Measurements from ENCODE around the gene EPB41L4B. TPM values are rescaled to one million over a fixed set of nuclear protein-coding genes. Genes with fewer than 3 reads are reported as not detected.

Gene EPB41L4B
- total and polyA plus RNA-seq, 2 donors = 1.2 to 6.0 TPM

GRCh38 chr9:109247228-109247627 lies 73.6 kb downstream of the EPB41L4B start:
- no peaks in the 10 kb centered on the region for H3K4me1 ChIP-seq (ENCODE audit: insufficient read depth)
- DNase-seq (ENCODE audit: extremely low spot score) = no peak

DNA sequence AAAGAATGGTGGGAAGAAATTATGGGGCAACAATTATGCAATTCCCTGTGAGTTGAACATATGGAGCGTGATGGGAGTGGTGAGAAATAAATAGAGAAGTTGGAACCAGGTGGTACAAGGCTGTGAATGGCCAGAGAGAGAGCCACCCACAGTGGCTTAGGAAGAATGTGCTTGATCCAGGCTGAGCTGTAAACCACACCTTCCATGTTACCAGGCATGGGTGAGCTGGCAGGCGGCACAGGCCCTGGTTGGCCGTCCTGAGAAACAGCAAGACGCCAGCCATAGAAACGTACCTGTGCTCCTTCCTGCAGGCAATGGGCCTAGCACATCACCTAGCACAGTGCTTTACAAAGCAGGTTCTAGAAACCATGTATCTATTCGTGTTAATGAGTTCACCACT lies 74.3 kb downstream of the EPB41L4B start:
- 90% methylated on average over 6 of the region's 6 CpGs for WGBS
- H3K4me3 ChIP-seq (ENCODE audit: low read depth, low read length) = no peak overlapping the region

More at GRCh38 chr9:109247228-109247627, 73.6 kb downstream of the EPB41L4B start:
- Histone ChIP-seq H3K4me3 (ENCODE audit: low read depth, low read length) (no peak overlapping the region), H3K36me3 (ENCODE audit: insufficient read depth) (no peaks in the 10 kb centered on the region), H3K27ac (ENCODE audit: low read depth) (no peak overlapping the region)

DNA sequence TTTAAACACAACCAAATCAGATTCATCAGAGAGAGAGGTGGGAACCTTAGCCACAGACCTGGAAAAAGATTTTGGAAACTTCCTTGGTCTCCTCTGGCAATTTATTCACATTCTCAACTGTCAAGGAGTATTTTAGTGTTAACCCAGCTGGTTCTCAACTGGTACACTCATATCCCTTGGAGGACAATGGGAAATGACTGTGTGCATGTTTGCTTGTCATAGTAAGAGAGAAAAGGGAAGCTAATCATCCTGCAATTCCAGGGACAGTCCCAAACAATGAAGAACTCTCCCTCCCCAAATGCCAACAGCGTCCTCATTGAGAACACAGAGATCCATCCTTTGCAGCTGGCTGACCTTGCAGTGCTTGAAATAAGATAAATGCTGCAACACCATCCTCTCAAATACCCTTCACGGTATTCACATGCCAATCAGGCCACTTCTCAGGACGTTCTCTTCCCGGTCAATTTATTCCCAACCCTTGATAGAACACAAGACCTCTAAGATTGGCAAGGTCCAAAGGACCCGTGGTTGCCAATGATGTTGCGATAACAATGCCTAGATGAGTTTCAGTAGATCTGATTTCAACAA lies 75.5 kb downstream of the EPB41L4B start:
- WGBS = 87% methylated on average over 6 of the region's 6 CpGs
- H3K27ac ChIP-seq (ENCODE audit: low read depth) = no peak overlapping the region
- no peak for DNase-seq (ENCODE audit: extremely low spot score)
- no peak overlapping the region for H3K4me3 ChIP-seq (ENCODE audit: low read depth, low read length)
- no peaks in the 10 kb centered on the region for H3K36me3 ChIP-seq (ENCODE audit: insufficient read depth)
- H3K4me1 ChIP-seq (ENCODE audit: insufficient read depth) = no peaks in the 10 kb centered on the region

More for the DNA sequence above, 74.3 kb downstream of the EPB41L4B start:
- no peak overlapping the region for H3K27ac ChIP-seq (ENCODE audit: low read depth)
- no peaks in the 10 kb centered on the region for H3K4me1 ChIP-seq (ENCODE audit: insufficient read depth)
- H3K36me3 ChIP-seq (ENCODE audit: insufficient read depth) = no peaks in the 10 kb centered on the region
- DNase-seq (ENCODE audit: extremely low spot score) = no peak

DNA sequence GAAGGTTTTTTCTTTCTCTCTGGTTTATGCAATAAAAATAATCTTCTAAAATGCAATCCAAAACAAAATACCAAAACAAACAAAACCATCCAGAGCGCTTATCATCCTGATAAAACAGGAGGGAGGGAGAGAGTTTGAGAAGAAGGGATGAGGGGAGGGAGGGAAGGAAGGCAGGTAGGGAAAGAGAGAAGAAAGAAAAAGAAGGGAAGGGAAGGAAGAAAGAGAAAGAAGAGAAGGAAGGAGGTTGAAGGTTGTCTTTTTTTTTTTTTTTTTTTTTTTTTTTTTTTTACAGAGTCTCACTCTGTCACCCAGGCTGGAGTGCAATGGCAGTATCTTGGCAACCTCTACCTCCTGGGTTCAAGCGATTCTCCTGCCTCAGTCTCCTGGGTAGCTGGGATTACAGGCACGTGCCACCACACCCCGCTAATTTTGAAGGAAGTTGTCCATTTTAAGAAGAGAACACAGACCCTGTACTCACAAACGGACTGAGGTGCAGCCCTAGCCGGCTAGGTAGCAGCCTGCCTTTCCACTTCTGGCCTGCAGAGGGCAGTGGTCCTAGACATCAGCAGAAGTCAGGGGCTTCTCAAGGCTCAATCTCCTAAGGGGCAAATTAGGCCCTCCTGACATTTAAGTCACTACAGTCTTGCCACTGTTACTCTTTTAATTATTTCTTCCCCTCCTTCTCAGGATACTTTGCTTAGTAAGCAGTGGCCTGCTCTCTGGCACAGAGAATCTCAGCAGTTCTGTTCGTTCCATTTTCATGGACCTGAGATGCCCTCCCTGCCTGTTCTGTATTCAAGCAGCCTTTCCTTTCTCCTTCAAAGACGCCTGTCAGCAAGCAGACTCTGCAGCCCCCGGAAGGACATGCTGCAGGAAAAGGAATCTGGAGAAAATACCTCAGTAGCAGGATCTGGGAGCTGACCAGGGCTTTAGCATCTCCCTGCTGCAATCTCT lies 76.4 kb downstream of the EPB41L4B start:
- Histone ChIP-seq H3K4me1 (ENCODE audit: insufficient read depth) (no peaks in the 10 kb centered on the region), H3K36me3 (ENCODE audit: insufficient read depth) (no peaks in the 10 kb centered on the region), H3K27ac (ENCODE audit: low read depth) (no peak overlapping the region), H3K4me3 (ENCODE audit: low read depth, low read length) (no peak overlapping the region)
- 25% methylated on average over 9 of the region's 9 CpGs for WGBS
- DNase-seq (ENCODE audit: extremely low spot score) = no peak

GRCh38 chr9:109242741-109243140 lies 78.1 kb downstream of the EPB41L4B start:
- no peak for DNase-seq (ENCODE audit: extremely low spot score)
- 84% methylated on average over 2 of the region's 2 CpGs for WGBS

DNA sequence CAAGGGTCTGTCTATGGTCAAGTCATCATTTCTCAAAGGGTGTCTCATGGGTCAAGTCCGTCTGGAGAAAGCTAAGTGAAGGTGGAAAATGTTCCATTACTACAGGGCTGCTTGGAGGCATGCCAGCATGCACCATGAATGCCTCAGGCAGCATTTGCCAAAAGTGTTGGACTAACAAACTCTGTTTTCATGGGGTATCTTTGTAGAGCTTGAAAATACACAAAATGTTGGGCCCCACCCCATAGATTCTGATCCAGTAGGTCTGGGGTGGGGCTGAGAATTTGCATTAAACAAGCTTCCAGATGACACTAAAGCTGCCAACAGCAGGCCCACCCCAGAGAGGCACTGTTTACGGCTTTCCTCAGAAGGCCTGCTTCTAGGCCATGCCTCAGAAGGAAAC lies 78.8 kb downstream of the EPB41L4B start:
- WGBS = 63% methylated on average over 2 of the region's 2 CpGs
- H3K4me3 ChIP-seq (ENCODE audit: low read depth, low read length) = no peak overlapping the region
- H3K36me3 ChIP-seq (ENCODE audit: insufficient read depth) = no peaks in the 10 kb centered on the region
- H3K4me1 ChIP-seq (ENCODE audit: insufficient read depth) = no peaks in the 10 kb centered on the region
- no peak for DNase-seq (ENCODE audit: extremely low spot score)
- no peak overlapping the region for H3K27ac ChIP-seq (ENCODE audit: low read depth)

More at GRCh38 chr9:109242741-109243140, 78.1 kb downstream of the EPB41L4B start:
- no peaks in the 10 kb centered on the region for H3K36me3 ChIP-seq (ENCODE audit: insufficient read depth)
- no peak overlapping the region for H3K27ac ChIP-seq (ENCODE audit: low read depth)
- no peak overlapping the region for H3K4me3 ChIP-seq (ENCODE audit: low read depth, low read length)
- no peaks in the 10 kb centered on the region for H3K4me1 ChIP-seq (ENCODE audit: insufficient read depth)

DNA sequence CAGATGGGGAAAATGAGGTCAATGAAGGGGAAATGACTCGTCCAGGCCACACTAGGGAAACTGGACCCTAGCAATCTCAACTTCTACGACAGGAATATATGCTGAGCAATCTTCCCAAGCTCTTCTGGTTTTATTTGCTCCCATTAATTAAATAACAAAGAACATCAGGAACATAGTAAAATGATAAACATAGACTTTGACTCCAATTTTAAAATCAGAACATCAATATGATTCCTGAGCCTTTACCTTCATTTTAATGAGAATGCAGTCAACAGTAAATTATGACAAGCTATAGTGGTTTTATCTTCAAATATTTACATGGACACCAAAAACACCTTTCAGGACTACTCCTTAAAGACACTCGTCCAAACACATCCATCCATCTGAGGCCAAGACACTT lies 79.7 kb downstream of the EPB41L4B start:
- WGBS = 86% methylated on average over 3 of the region's 3 CpGs
- H3K27ac ChIP-seq (ENCODE audit: low read depth) = no peak overlapping the region
- H3K4me1 ChIP-seq (ENCODE audit: insufficient read depth) = no peaks in the 10 kb centered on the region
- H3K36me3 ChIP-seq (ENCODE audit: insufficient read depth) = no peaks in the 10 kb centered on the region
- H3K4me3 ChIP-seq (ENCODE audit: low read depth, low read length) = no peak overlapping the region
- no peak for DNase-seq (ENCODE audit: extremely low spot score)

GRCh38 chr9:109239240-109239639 lies 81.6 kb downstream of the EPB41L4B start:
- 93% methylated on average over 3 of the region's 3 CpGs for WGBS
- Histone ChIP-seq H3K36me3 (ENCODE audit: insufficient read depth) (no peaks in the 10 kb centered on the region), H3K27ac (ENCODE audit: low read depth) (no peak overlapping the region), H3K4me1 (ENCODE audit: insufficient read depth) (no peaks in the 10 kb centered on the region), H3K4me3 (ENCODE audit: low read depth, low read length) (no peak overlapping the region)
- DNase-seq (ENCODE audit: extremely low spot score) = no peak

- H3K4me3 ChIP-seq (ENCODE audit: low read depth, low read length) = no peak overlapping the region
- no peaks in the 10 kb centered on the region for H3K36me3 ChIP-seq (ENCODE audit: insufficient read depth)
- 87% methylated on average over 3 of the region's 3 CpGs for WGBS
- H3K4me1 ChIP-seq (ENCODE audit: insufficient read depth) = no peaks in the 10 kb centered on the region
- no peak for DNase-seq (ENCODE audit: extremely low spot score)
- no peak overlapping the region for H3K27ac ChIP-seq (ENCODE audit: low read depth)
Observed at GRCh38 chr9:109238655-109239054, 82.2 kb downstream of the EPB41L4B start.

DNA sequence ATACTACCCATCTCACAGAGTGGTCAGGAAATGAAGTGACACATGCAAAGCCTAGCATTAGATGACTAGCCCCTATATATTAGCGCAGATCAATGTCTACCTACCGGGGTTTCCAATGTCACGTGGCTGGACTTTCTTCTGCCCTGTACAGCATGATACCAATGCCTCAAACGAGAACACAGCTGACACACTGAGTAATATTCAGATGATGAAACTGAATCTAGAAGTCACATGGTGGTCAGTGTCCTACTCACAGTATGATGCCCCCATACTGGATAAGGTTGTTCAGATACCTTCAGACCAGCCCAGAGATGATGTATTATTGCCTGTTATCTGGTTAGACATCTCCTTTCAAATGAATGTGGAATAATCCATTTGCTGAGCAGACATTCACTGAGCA lies 82.7 kb downstream of the EPB41L4B start:
- no peak for DNase-seq (ENCODE audit: extremely low spot score)
- WGBS = 85% methylated on average over 4 of the region's 4 CpGs
- Histone ChIP-seq H3K27ac (ENCODE audit: low read depth) (no peak overlapping the region), H3K36me3 (ENCODE audit: insufficient read depth) (no peaks in the 10 kb centered on the region), H3K4me3 (ENCODE audit: low read depth, low read length) (no peak overlapping the region), H3K4me1 (ENCODE audit: insufficient read depth) (no peaks in the 10 kb centered on the region)

DNA sequence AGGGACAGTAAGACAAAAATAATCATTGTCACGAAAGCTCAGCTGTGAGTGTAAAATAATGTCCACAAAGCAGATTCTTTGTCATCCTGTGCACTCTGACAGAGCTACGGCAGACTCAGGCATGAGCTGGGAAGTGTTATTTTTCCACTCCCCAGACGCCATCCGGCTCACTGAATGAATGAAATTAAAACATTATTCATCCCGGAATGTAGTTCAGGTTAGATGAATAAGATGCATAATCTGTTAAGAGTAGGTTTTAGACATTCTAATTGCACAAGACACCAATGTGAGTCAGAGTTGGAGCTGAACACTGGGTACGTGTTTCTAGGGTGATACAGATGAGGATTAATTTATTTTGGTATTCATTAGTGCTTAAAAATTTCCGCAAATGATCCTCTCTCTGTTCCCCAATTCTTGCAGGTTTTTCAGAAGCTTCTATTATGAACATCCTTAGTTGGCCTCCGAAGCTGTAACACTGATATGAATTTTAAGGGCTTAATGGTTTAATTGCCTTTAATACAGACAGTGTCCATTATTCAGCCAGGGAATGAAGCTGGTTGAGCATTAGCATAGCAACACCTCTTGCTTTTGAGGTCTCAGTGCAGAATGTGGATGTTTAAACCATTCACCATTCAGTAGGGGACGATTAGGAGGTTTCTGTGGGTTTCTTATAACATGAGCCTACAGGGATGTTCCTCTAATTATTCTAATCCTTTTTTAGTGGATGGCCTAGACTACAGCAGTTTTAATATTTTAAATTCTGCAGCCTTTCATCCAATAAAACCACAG lies 88.2 kb downstream of the EPB41L4B start:
- no peaks in the 10 kb centered on the region for H3K4me1 ChIP-seq (ENCODE audit: insufficient read depth)
- 63% methylated on average over 9 of the region's 9 CpGs for WGBS
- H3K4me3 ChIP-seq (ENCODE audit: low read depth, low read length) = no peak overlapping the region
- H3K27ac ChIP-seq (ENCODE audit: low read depth) = no peak overlapping the region
- no peaks in the 10 kb centered on the region for H3K36me3 ChIP-seq (ENCODE audit: insufficient read depth)
- no peak for DNase-seq (ENCODE audit: extremely low spot score)

DNA sequence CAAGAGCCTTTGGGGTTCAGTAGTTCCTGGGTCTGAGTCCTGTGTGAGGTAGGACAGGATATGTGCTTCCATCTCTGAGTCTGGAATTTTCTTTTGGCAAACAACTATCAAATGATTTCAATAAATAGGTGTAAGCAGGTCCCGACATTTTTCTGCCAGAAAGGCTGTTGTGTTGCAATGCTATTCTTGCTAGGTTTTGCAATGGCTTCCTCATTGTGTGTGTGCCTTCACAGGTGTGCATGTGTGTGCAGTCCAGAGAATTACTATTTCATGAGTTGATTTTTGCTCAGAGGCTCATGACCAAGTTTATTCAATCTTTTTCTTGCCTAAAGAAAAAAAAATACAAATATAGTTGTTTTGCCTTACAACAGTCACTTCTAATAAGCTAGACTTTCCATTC lies 89.3 kb downstream of the EPB41L4B start:
- Histone ChIP-seq H3K36me3 (ENCODE audit: insufficient read depth) (no peaks in the 10 kb centered on the region), H3K27ac (ENCODE audit: low read depth) (no peak overlapping the region), H3K4me3 (ENCODE audit: low read depth, low read length) (no peak overlapping the region), H3K4me1 (ENCODE audit: insufficient read depth) (no peaks in the 10 kb centered on the region)
- DNase-seq (ENCODE audit: extremely low spot score) = no peak
- WGBS = 74% methylated on average over 1 of the region's 1 CpG

DNA sequence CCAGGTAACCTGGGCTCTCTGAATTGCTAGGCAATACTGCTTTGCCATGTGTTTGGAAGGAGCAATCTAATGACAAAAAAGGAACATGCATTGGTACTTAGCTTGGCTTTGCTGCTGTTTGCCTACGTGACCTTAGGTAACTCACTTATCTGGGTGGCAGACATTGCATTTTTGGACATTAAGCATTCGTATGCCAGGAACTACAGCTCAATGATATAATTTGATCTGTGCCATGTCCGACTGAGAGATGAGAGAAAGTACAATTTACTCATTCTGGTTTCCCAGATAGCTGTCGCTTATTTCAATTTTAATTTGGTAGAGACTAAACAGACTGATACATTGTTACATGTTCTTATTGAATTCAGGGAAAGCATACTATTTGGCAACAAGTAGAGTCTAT lies 90.6 kb downstream of the EPB41L4B start:
- Histone ChIP-seq H3K4me1 (ENCODE audit: insufficient read depth) (no peaks in the 10 kb centered on the region), H3K27ac (ENCODE audit: low read depth) (no peak overlapping the region), H3K4me3 (ENCODE audit: low read depth, low read length) (no peak overlapping the region), H3K36me3 (ENCODE audit: insufficient read depth) (no peaks in the 10 kb centered on the region)
- WGBS = 86% methylated on average over 4 of the region's 4 CpGs
- no peak for DNase-seq (ENCODE audit: extremely low spot score)

Data from urinary bladder (tissue), 4 donors.